CMK (cell line): ENCODE results near the gene SEMG2.

ENCODE experiments used
- DNase-seq: peaks from one replicate; pipeline ENCODE4 v3.0.0-alpha.2; 2010; ENCODE audit warnings: low read depth

SEMG2 gene

GRCh38 chr20:45229264-45230056 lies 8.3 kb downstream of the SEMG2 start:
- DNase-seq, result no peak

GRCh38 chr20:45230631-45231030 lies 9.5 kb downstream of the SEMG2 start:
- DNase-seq, result no peak

GRCh38 chr20:45235995-45236394 lies 14.8 kb downstream of the SEMG2 start:
- DNase-seq, result no peak

- DNase-seq, result no peak
Observed at GRCh38 chr20:45238139-45238538, 17.0 kb downstream of the SEMG2 start.

- DNase-seq, result no peak
Observed at GRCh38 chr20:45246109-45246508, 24.9 kb downstream of the SEMG2 start.

- DNase-seq, result no peak
Observed at GRCh38 chr20:45247865-45248264, 26.7 kb downstream of the SEMG2 start.

GRCh38 chr20:45248609-45249008 lies 27.4 kb downstream of the SEMG2 start:
- no peak for DNase-seq

GRCh38 chr20:45251884-45252560 lies 30.8 kb downstream of the SEMG2 start:
- no peak for DNase-seq

GRCh38 chr20:45253261-45253660 lies 32.1 kb downstream of the SEMG2 start:
- DNase-seq, result no peak

- no peak for DNase-seq
Observed at GRCh38 chr20:45254383-45255262, 33.5 kb downstream of the SEMG2 start, which contains the start of gene SLPI. Gene SLPI, minus strand, starts transcription at chr20:45254564. Its CDS starts 21 bp downstream, at chr20:45254543.

- DNase-seq, result no peak
Observed at GRCh38 chr20:45257161-45257560, 36.0 kb downstream of the SEMG2 start.

GRCh38 chr20:45257711-45258110 lies 36.5 kb downstream of the SEMG2 start:
- DNase-seq, result no peak

GRCh38 chr20:45258259-45258658 lies 37.1 kb downstream of the SEMG2 start:
- DNase-seq, result no peak

GRCh38 chr20:45258664-45259063 lies 37.5 kb downstream of the SEMG2 start:
- DNase-seq, result no peak

GRCh38 chr20:45263556-45264266 lies 42.5 kb downstream of the SEMG2 start:
- no peak for DNase-seq

- no peak for DNase-seq
Observed at GRCh38 chr20:45266977-45267376, 45.8 kb downstream of the SEMG2 start.

- no peak for DNase-seq
Observed at GRCh38 chr20:45268531-45268930, 47.4 kb downstream of the SEMG2 start.

GRCh38 chr20:45269056-45269455 lies 47.9 kb downstream of the SEMG2 start:
- no peak for DNase-seq

GRCh38 chr20:45269754-45270270 lies 48.6 kb downstream of the SEMG2 start:
- DNase-seq, result no peak
